Measurements from ENCODE around the gene BAX.

- TF ChIP-seq CTCF (IDR thresholded peaks at IDR 0.05 in 2 of 3, conservative IDR thresholded peaks at IDR 0.05 in 1 of 3; ENCODE audit: insufficient read depth in 2 of 3, low read depth in 1 of 3, low read length in 3 of 3), result no peak
- no peak for TF ChIP-seq SMC3 (conservative IDR thresholded peaks at IDR 0.05; ENCODE audit: insufficient read depth, low read depth, low read length)
- no peak for TF ChIP-seq NFRKB (IDR thresholded peaks at IDR 0.05; ENCODE audit: low read depth)
- TF ChIP-seq POLR2AphosphoS5 (IDR thresholded peaks at IDR 0.05; ENCODE audit: control insufficient read depth, insufficient read depth, low read depth, low read length), result no peak
- TF ChIP-seq MEF2A (IDR thresholded peaks at IDR 0.05; ENCODE audit: control insufficient read depth, low read depth, low read length), result no peak
- no peak for TF ChIP-seq SNIP1 (IDR thresholded peaks at IDR 0.05; ENCODE audit: low read depth)
- TF ChIP-seq RBM39 (optimal IDR thresholded peaks at IDR 0.05; ENCODE audit: low read depth, low read length), result no peak
- TF ChIP-seq ZNF766 (CRISPR knock-in tag; conservative IDR thresholded peaks at IDR 0.05), result no peak
Observed at GRCh38 chr19:48986211-48986610, 31.5 kb downstream of the BAX start.
